22Rv1 (cell line): Measurements from ENCODE around the gene LDLRAD4.

ENCODE experiments used
- ZFX ChIP-seq: fragments of 450-650 bp; IDR thresholded peaks from 2 replicates; pipeline ENCODE4 v1.6.1; 2017; ENCODE audit warnings: antibody characterized with exemption, borderline replicate concordance
- TF ChIP-seq, protein P1 (sequence below): fragments of 450-650 bp; IDR thresholded peaks from 2 replicates; pipeline ENCODE4 v1.5.1; 2017; ENCODE audit warnings: mild to moderate bottlenecking

DNA sequence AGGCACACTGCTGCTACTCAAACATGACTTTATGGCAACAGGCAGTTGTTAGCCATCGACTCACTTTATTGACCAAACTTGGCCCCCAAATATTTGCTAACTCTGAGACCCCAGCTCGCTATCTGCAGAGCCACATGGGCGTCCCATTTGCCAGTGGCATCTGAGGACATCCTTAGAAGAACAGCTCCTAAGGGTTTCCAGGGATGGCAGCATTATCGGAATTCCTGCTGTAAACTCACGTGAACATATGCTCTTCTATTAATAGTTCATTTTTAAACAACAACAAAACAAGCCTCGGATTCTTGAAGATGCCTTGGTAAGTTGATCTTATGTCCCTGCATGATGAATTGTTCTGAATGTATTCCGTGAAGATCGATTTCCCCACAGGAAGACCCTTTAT, 181.0 kb downstream of the LDLRAD4 start:
- TF ChIP-seq, protein P1, sequence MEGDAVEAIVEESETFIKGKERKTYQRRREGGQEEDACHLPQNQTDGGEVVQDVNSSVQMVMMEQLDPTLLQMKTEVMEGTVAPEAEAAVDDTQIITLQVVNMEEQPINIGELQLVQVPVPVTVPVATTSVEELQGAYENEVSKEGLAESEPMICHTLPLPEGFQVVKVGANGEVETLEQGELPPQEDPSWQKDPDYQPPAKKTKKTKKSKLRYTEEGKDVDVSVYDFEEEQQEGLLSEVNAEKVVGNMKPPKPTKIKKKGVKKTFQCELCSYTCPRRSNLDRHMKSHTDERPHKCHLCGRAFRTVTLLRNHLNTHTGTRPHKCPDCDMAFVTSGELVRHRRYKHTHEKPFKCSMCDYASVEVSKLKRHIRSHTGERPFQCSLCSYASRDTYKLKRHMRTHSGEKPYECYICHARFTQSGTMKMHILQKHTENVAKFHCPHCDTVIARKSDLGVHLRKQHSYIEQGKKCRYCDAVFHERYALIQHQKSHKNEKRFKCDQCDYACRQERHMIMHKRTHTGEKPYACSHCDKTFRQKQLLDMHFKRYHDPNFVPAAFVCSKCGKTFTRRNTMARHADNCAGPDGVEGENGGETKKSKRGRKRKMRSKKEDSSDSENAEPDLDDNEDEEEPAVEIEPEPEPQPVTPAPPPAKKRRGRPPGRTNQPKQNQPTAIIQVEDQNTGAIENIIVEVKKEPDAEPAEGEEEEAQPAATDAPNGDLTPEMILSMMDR: no peak
- TF ChIP-seq ZFX: no peak
